HepG2 (cell line): ENCODE measurements around the gene ONECUT3. TPM values are rescaled to one million over a fixed set of nuclear protein-coding genes. Genes with fewer than 3 reads are reported as not detected.

Experiments used
- EZH2 ChIP-seq: conservative IDR thresholded peaks from 2 replicates; pipeline ENCODE4 v1.6.1; 2012; ENCODE audit warnings: mild to moderate bottlenecking, low read depth, low read length, moderate library complexity
- HNF4G ChIP-seq, 2 experiments: sonication (generic) in 1 of 2; formaldehyde crosslinking in 1 of 2; IDR thresholded peaks; 2 replicates each; pipeline versions ENCODE4 v1.4.0 to v1.6.1; 2011 to 2020; ENCODE audit warnings: borderline replicate concordance in 2 of 2, low read depth in 2 of 2, mild to moderate bottlenecking in 2 of 2, low read length in 1 of 2, missing genetic modification reagents in 1 of 2, moderate library complexity in 1 of 2
- JUN ChIP-seq: sonication (generic); formaldehyde crosslinking; IDR thresholded peaks from 2 replicates; pipeline ENCODE4 v1.4.0; 2020; ENCODE audit warnings: mild to moderate bottlenecking, missing genetic modification reagents
- MAZ ChIP-seq, 2 experiments: sonication (generic) in 1 of 2; formaldehyde crosslinking in 1 of 2; IDR thresholded peaks; 2 replicates each; pipeline versions ENCODE4 v1.5.0 to v1.6.1; 2012 to 2020; ENCODE audit warnings: low read depth in 2 of 2, mild to moderate bottlenecking in 2 of 2, borderline replicate concordance in 1 of 2, improper control_type of control experiment in 1 of 2, low read length in 1 of 2, missing genetic modification reagents in 1 of 2, moderate library complexity in 1 of 2
- NR2F2 ChIP-seq: IDR thresholded peaks from 2 replicates; pipeline ENCODE4 v1.6.1; 2012; ENCODE audit warnings: low read depth, inconsistent platforms, borderline replicate concordance
- PATZ1 ChIP-seq: sonication (generic); formaldehyde crosslinking; IDR thresholded peaks from 2 replicates; pipeline ENCODE4 v1.4.0; 2020; ENCODE audit warnings: missing genetic modification reagents
- PHF20 ChIP-seq: sonication (generic); formaldehyde crosslinking; IDR thresholded peaks from 2 replicates; pipeline ENCODE4 v1.5.0; 2020; ENCODE audit warnings: mild to moderate bottlenecking, missing genetic modification reagents
- PHF21A ChIP-seq: sonication (generic); formaldehyde crosslinking; IDR thresholded peaks from 2 replicates; pipeline ENCODE4 v1.5.0; 2020; ENCODE audit warnings: mild to moderate bottlenecking, missing genetic modification reagents
- TCF7 ChIP-seq: sonication (generic); IDR thresholded peaks from 2 replicates; pipeline ENCODE4 v1.6.1; 2016; ENCODE audit warnings: antibody characterized with exemption, low read depth
- ZMYM4 ChIP-seq: sonication (generic); formaldehyde crosslinking; IDR thresholded peaks from 2 replicates; pipeline ENCODE4 v1.8.1; 2023; ENCODE audit warnings: mild to moderate bottlenecking, missing genetic modification reagents
- ZNF546 ChIP-seq: sonication (generic); formaldehyde crosslinking; conservative IDR thresholded peaks from 2 replicates; pipeline ENCODE4 v1.8.1; 2023; ENCODE audit warnings: mild to moderate bottlenecking, missing genetic modification reagents
- ZNF670 ChIP-seq: sonication (generic); formaldehyde crosslinking; IDR thresholded peaks from 2 replicates; pipeline ENCODE4 v1.8.0; 2022; ENCODE audit warnings: mild to moderate bottlenecking, missing genetic modification reagents, borderline replicate concordance
- ZNF687 ChIP-seq: sonication (generic); formaldehyde crosslinking; IDR thresholded peaks from 2 replicates; pipeline ENCODE4 v1.5.1; 2020; ENCODE audit warnings: mild to moderate bottlenecking, missing genetic modification reagents, moderate library complexity
- ZNF746 ChIP-seq: sonication (generic); formaldehyde crosslinking; IDR thresholded peaks from 2 replicates; pipeline ENCODE4 v1.8.0; 2022; ENCODE audit warnings: mild to moderate bottlenecking, missing genetic modification reagents
- ZNF768 ChIP-seq: sonication (generic); formaldehyde crosslinking; IDR thresholded peaks from 2 replicates; pipeline ENCODE4 v1.4.0; 2020; ENCODE audit warnings: missing genetic modification reagents
- polyA plus RNA-seq, 8 experiments: library from polyadenylated mRNA; depleted of rRNA in 3 of 8; stranded (reverse) in 7 of 8; unstranded in 1 of 8; fragments of >200 nt; fragmentation: Illumina TruSeq in 4 of 8; extraction: Trizol in 4 of 8; gene quantifications; 2 replicates each; pipeline versions ENCODE4 v1.2.1 to v1.2.3, GENCODE V29; 2011 to 2016; ENCODE audit warnings: low read depth in 4 of 8, missing spikeins in 1 of 8, mixed read lengths in 1 of 8; ENCODE audit not compliant: insufficient read depth in 1 of 8
- total RNA-seq, 5 experiments: library from RNA; depleted of rRNA; stranded (reverse); fragments of >200 nt; fragmentation: Illumina TruSeq; extraction: Trizol; gene quantifications; 2 replicates each; pipeline ENCODE4 v1.2.3, GENCODE V29; 2016; ENCODE audit warnings: low read depth in 1 of 5
- TF ChIP-seq, protein P1 (sequence below): sonication (generic); formaldehyde crosslinking; IDR thresholded peaks from 2 replicates; pipeline ENCODE4 v1.4.0; 2020; ENCODE audit warnings: missing genetic modification reagents

ONECUT3 gene
- total and polyA plus RNA-seq, 2 of the 13 experiments (the other 11 are each of a cell fraction or from before 2014, with no cell fraction given) = under 0.01 TPM; not detected in 1

GRCh38 chr19:1754636-1755466 lies 1.5 kb downstream of the ONECUT3 start (continued):
- TF ChIP-seq ZNF746 (CRISPR knock-in tag) = 0 out of 2 replicates have a peak, but pooled peaks have one; percentile 41
- TF ChIP-seq MAZ (IDR thresholded peaks at IDR 0.05; ENCODE audit: borderline replicate concordance, low read depth, low read length) = no peak
- TF ChIP-seq MAZ (CRISPR knock-in tag; IDR thresholded peaks at IDR 0.05; ENCODE audit: low read depth) = 0 out of 2 replicates have a peak, but pooled peaks have one; percentile 76
- peak; percentile 94 for TF ChIP-seq ZNF768
- TF ChIP-seq, protein P1, sequence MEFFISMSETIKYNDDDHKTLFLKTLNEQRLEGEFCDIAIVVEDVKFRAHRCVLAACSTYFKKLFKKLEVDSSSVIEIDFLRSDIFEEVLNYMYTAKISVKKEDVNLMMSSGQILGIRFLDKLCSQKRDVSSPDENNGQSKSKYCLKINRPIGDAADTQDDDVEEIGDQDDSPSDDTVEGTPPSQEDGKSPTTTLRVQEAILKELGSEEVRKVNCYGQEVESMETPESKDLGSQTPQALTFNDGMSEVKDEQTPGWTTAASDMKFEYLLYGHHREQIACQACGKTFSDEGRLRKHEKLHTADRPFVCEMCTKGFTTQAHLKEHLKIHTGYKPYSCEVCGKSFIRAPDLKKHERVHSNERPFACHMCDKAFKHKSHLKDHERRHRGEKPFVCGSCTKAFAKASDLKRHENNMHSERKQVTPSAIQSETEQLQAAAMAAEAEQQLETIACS (CRISPR knock-in tag) = peak; percentile 46; the same call in 1 of the 2 replicates
- 0 out of 2 replicates have a peak, but pooled peaks have one; percentile 30 for TF ChIP-seq ZMYM4 (CRISPR knock-in tag)
- TF ChIP-seq ZNF687 (CRISPR knock-in tag) = peak; percentile 53; the same call in 1 of the 2 replicates
- TF ChIP-seq TCF7 = peak; percentile 57; the same call in 1 of the 2 replicates
- peak; percentile 53 for TF ChIP-seq PHF21A (CRISPR knock-in tag)
- TF ChIP-seq HNF4G (IDR thresholded peaks at IDR 0.05; ENCODE audit: borderline replicate concordance, low read depth, low read length) = peak; percentile 49; the same call in 1 of the 2 replicates
- no peak for TF ChIP-seq HNF4G (CRISPR knock-in tag; IDR thresholded peaks at IDR 0.05; ENCODE audit: borderline replicate concordance, low read depth)
- TF ChIP-seq EZH2 = 0 out of 2 replicates have a peak, but pooled peaks have one; percentile 69
- 0 out of 2 replicates have a peak, but pooled peaks have one; percentile 28 for TF ChIP-seq NR2F2
- 0 out of 2 replicates have a peak, but pooled peaks have one; percentile 30 for TF ChIP-seq PATZ1 (CRISPR knock-in tag)
- no peak for TF ChIP-seq ZNF546
- no peak for TF ChIP-seq JUN
- TF ChIP-seq ZNF670 (CRISPR knock-in tag) = no peak
- TF ChIP-seq PHF20 = no peak
